IPS-18c (cell line): ENCODE results near the gene NADSYN1.
"Not testable (repeated sequence)": the region's sequence is repeated elsewhere in the genome, so short reads cannot be mapped to it uniquely, and the experiment has no call there.

ENCODE experiments used
- H3K4me3 ChIP-seq: 2 replicates; pipeline ENCODE4 v1.7.0; 2013; ENCODE audit warnings: low read depth, mild to moderate bottlenecking, low read length, moderate library complexity; ENCODE audit not compliant: insufficient read depth
- H3K9me3 ChIP-seq: one replicate; pipeline ENCODE4 v1.6.1; 2013; ENCODE audit warnings: mild to moderate bottlenecking, low read length, moderate library complexity; ENCODE audit not compliant: control insufficient read depth, insufficient read depth

NADSYN1 gene

DNA sequence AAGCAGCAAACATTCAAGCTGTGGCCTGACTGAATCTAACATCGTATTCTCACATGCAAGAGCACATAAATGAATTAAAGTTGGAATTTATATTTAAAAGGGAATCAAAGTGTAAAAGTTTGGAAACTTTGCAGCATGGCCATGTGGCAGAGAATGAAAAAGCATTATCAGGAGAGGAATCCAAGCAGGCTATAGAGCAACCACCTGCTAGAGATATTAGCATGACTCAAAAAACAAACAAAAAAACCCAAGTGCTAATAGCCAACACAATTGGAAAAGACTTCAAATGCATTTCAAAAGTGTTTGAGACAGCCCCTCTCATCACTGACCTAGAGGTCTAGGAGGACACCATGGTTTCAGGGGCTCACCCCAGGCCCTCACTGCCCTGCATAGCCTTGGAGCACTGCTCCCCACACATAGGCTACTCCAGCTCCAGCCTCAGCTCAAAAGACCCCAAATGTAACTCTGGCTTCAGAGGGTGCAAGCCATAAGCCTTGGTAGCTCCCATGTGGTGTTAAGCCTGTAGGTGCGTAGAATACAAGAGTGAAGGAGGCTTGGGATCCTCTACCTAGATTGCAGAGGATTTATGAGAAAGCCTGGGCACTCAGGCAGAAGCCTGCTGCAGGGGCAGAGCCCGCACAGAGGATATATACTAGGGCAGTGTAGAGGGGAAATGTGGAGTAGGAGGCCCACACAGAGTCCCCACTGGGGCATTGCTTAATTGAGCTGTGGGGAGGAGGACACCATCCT is 72.4 kb downstream of the NADSYN1 start:
- H3K9me3 ChIP-seq = no peaks in the 10 kb centered on the region
- no peak overlapping the region for H3K4me3 ChIP-seq

GRCh38 chr11:71525938-71526495 is 73.0 kb downstream of the NADSYN1 start:
- no peak overlapping the region for H3K4me3 ChIP-seq
- H3K9me3 ChIP-seq = no peaks in the 10 kb centered on the region

GRCh38 chr11:71526796-71527575 is 74.0 kb downstream of the NADSYN1 start, which contains the start of gene KRTAP5-7:
Gene KRTAP5-7, plus strand, starts transcription at chr11:71527267. Its CDS starts 34 bp downstream, at chr11:71527301.
- not testable (repeated sequence) for H3K9me3 ChIP-seq, H3K4me3 ChIP-seq

- no peaks in the 10 kb centered on the region for H3K9me3 ChIP-seq
- H3K4me3 ChIP-seq = no peak overlapping the region
Measured at GRCh38 chr11:71527576-71528210, 74.7 kb downstream of the NADSYN1 start.

GRCh38 chr11:71530602-71531001 is 77.6 kb downstream of the NADSYN1 start:
- no peak overlapping the region for H3K4me3 ChIP-seq
- no peaks in the 10 kb centered on the region for H3K9me3 ChIP-seq

GRCh38 chr11:71532036-71532610 is 79.1 kb downstream of the NADSYN1 start:
- no peaks in the 10 kb centered on the region for H3K9me3 ChIP-seq
- H3K4me3 ChIP-seq = no peak overlapping the region

DNA sequence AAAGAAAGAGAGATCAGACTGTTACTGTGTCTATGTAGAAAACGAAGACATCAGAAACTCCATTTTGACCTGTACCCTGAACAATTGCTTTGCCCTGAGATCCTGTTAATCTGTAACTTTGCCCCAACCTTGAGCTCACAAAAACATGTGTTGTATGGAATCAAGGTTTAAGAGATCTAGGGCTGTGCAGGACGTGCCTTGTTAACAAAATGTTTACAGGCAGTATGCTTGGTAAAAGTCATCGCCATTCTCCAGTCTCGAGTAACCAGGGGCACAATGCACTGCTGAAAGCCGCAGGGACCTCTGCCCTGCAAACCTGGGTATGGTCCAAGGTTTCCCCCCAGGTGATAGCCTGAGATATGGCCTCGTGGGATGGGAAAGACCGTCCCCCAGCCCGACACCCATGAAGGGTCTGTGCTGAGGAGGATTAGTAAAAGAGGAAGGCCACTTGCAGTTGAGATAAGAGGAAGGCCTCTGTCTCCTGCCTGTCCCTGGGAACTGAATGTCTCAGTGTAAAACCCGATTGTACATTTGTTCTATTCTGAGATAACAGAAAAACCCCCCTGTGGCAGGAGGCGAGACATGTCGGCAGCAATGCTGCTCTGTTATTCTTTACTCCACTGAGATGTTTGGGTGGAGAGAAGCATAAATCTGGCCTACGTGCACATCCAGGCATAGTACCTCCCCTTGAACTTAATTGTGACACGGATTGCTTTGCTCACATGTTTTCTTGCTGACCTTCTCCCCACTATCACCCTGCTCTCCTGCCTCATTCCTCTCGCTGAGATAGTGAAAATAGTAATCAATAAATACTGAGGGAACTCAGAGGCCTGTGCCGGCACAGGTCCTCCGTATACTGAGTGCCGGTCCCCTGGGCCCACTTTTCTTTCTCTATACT is 82.0 kb downstream of the NADSYN1 start:
- not testable (repeated sequence) for H3K4me3 ChIP-seq, H3K9me3 ChIP-seq

DNA sequence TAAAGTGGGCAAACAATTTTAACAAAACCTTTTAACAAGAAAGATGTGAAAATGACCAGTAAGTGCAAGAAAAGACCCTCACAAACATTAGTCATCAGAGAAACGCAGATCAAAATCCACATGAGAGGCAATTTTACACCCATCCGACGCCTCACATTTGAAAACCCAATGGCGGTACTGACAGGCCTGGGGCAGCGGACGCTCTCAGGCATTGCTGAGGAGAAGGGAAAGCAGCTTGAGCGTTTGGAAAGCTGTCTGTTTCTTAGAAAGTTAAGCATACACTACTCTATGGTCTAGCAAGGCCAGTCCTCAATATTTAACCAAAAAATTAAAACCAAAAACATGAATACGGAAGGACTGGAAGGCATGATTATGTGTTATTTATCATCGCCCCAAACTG is 82.8 kb downstream of the NADSYN1 start:
- no peak overlapping the region for H3K4me3 ChIP-seq
- H3K9me3 ChIP-seq = no peaks in the 10 kb centered on the region

- H3K9me3 ChIP-seq = peaks cover 4% of the 10 kb centered on the region
Measured at GRCh38 chr11:71537537-71537936, 84.5 kb downstream of the NADSYN1 start.

GRCh38 chr11:71537977-71538665 is 85.1 kb downstream of the NADSYN1 start, which contains the start of gene KRTAP5-8:
Gene KRTAP5-8, plus strand, starts transcription at chr11:71538025. Its CDS starts 31 bp downstream, at chr11:71538056.
- not testable (repeated sequence) for H3K9me3 ChIP-seq, H3K4me3 ChIP-seq

More at GRCh38 chr11:71537537-71537936, 84.5 kb downstream of the NADSYN1 start:
- H3K4me3 ChIP-seq = no peak overlapping the region

GRCh38 chr11:71538666-71538990 is 85.6 kb downstream of the NADSYN1 start:
- peaks cover 4% of the 10 kb centered on the region for H3K9me3 ChIP-seq
- H3K4me3 ChIP-seq = no peak overlapping the region

- Histone ChIP-seq H3K4me3 (no peak overlapping the region), H3K9me3 (peaks cover 4% of the 10 kb centered on the region)
Measured at GRCh38 chr11:71539017-71539416, 86.0 kb downstream of the NADSYN1 start.

DNA sequence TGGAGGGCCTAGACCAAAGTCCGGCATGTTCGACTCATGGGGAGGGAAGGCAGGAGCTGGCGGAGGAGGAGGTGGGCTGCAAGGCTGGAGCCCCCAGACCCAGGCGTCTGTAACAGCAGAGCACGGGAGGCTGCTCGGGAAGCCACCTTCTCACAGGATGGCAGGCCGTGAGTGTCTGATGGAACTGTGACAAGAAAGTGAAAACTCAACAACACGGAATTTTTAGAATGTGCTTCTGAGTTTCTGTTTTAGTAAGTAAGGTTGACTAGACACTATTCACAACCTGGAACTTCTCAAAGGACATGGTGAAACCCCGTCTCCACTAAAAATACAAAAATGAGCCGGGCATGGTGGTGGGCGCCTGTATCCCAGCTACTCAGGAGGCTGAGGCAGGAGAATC is 87.0 kb downstream of the NADSYN1 start:
- not testable (repeated sequence) for H3K9me3 ChIP-seq

GRCh38 chr11:71540521-71541304 is 87.7 kb downstream of the NADSYN1 start:
- not testable (repeated sequence) for H3K9me3 ChIP-seq, H3K4me3 ChIP-seq

More for the DNA sequence above, 87.0 kb downstream of the NADSYN1 start:
- not testable (repeated sequence) for H3K4me3 ChIP-seq

DNA sequence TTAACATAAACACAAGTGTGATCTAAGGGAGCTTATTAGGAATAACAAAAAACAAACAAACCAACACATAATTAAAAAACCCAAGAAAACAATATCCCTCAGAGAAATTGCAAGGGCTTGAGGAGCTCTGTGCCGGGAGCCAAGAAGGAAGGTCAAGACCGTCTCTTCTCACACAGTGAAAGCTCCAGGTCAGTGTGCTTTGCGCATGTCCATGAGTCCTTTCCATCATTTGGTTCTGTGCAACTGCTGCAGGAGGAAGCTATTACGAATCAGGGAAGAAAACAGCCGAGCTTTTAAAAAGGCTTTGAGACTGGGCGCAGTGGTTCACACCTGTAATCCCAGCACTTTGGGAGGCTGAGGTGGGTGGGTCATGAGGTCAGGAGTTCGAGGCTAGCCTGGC is 89.4 kb downstream of the NADSYN1 start:
- Histone ChIP-seq H3K9me3 (peaks cover 4% of the 10 kb centered on the region), H3K4me3 (no peak overlapping the region)
